ENCODE measurements around the gene MIGA2. TPM values are rescaled to one million over a fixed set of nuclear protein-coding genes. Genes with fewer than 3 reads are reported as not detected.

The MIGA2 gene
- total RNA-seq, 2 experiments from 2014 or later, result 34.6 to 35.8 TPM

- no peak for TF ChIP-seq CTCF (IDR thresholded peaks at IDR 0.05)
- no peak for ATAC-seq
- CTCF ChIA-PET, result no interaction called here
- intact Hi-C loops (cut with micrococcal nuclease), result no loop called here
- POLR2A ChIA-PET, result interaction anchor here (0.7 to 1.6 kb wide), 3 partner anchors 15 to 25 kb away, joined by 3 to 4 read pairs (median 3); partner anchors contain the start of gene CRAT
- DNase-seq, result no peak
- Mint-ChIP-seq H3K4me3 (no peak overlapping the region), H3K4me1 (ENCODE audit: low read depth) (no peaks in the 10 kb centered on the region), H3K9me3 (no peaks in the 10 kb centered on the region), H3K27ac (no peak overlapping the region), H3K36me3 (ENCODE audit: low read depth) (peaks cover 4% of the 10 kb centered on the region), H3K27me3 (no peaks in the 10 kb centered on the region)
Observed at GRCh38 chr9:129094387-129095169, 58.2 kb downstream of the MIGA2 start.

DNA sequence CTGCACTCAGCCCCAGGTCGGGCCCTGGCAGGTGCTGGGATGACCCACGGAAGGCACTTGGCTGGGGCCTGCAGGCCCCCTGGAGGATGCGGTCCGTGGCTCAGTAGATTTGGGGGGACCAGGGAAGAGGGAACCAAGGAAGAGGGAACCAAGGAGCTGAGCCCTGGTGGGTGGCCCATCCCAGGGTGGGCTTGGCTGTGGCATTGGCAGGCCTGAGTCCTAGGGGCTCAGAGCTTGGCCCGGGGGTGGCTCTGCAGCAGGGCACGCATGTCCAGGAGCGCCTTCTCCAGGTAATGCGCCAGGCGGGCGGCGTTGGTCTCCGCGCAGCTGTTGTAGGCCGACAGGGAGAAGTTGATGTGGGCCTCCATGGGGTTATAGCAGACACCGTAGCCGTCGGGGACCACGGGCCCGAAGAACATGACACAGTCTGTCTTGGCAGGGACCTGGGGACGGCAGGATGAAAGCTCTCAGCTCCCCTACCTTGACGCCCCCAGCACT is 58.8 kb downstream of the MIGA2 start:
- no peak overlapping the region for H3K27ac Mint-ChIP-seq
- H3K27me3 Mint-ChIP-seq, result no peaks in the 10 kb centered on the region
- DNase-seq (no peak), ATAC-seq (no peak)
- no peak overlapping the region for H3K4me3 Mint-ChIP-seq
- POLR2A ChIA-PET, result interaction anchor here (0.7 to 1.6 kb wide), 4 partner anchors 14 to 26 kb away, joined by 3 to 4 read pairs (median 4); partner anchors contain the start of genes CRAT and DOLPP1
- no peaks in the 10 kb centered on the region for H3K9me3 Mint-ChIP-seq
- no peaks in the 10 kb centered on the region for H3K4me1 Mint-ChIP-seq (ENCODE audit: low read depth)
- CTCF ChIA-PET, result interaction anchor here (0.7 kb wide), 1 partner anchor 36 kb away, joined by 4 read pairs; no protein-coding TSS in a partner anchor
- no peak for TF ChIP-seq CTCF (IDR thresholded peaks at IDR 0.05)
- intact Hi-C loops (cut with micrococcal nuclease), result no loop called here
- H3K36me3 Mint-ChIP-seq (ENCODE audit: low read depth), result peaks cover 2% of the 10 kb centered on the region

DNA sequence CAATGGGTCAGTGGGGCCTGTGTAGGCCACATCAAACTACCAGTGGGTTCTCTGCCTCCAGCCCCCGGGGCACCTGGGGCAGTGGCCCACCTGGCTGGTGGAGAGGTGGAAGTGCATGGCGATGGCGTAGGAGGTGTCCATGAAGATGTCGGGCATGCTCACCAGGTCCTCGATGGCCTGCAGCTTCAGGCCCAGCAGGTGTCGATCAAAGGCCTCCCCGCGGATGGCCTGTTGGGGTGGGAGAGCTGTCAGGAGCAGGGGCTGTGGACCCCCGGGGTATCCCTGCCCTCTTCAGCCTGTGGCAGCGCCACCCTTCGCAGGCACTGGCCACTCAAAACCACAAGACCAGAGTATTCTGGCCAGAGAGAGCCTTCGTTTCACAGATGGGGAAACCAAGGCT is 59.5 kb downstream of the MIGA2 start:
- POLR2A ChIA-PET, result interaction anchor here (1.3 to 1.6 kb wide), 2 partner anchors 15 to 27 kb away, joined by 4 read pairs; partner anchors contain the start of gene DOLPP1
- no peaks in the 10 kb centered on the region for H3K4me1 Mint-ChIP-seq (ENCODE audit: low read depth)
- no peaks in the 10 kb centered on the region for H3K27me3 Mint-ChIP-seq
- ATAC-seq (no peak), DNase-seq (no peak)
- CTCF ChIA-PET, result interaction anchor here (0.7 kb wide), 1 partner anchor 36 kb away, joined by 4 read pairs; no protein-coding TSS in a partner anchor
- intact Hi-C loops (cut with micrococcal nuclease), result no loop called here
- H3K36me3 Mint-ChIP-seq (ENCODE audit: low read depth), result no peaks in the 10 kb centered on the region
- H3K9me3 Mint-ChIP-seq, result no peaks in the 10 kb centered on the region
- H3K4me3 Mint-ChIP-seq, result no peak overlapping the region
- no peak for TF ChIP-seq CTCF (IDR thresholded peaks at IDR 0.05)
- H3K27ac Mint-ChIP-seq, result no peak overlapping the region

DNA sequence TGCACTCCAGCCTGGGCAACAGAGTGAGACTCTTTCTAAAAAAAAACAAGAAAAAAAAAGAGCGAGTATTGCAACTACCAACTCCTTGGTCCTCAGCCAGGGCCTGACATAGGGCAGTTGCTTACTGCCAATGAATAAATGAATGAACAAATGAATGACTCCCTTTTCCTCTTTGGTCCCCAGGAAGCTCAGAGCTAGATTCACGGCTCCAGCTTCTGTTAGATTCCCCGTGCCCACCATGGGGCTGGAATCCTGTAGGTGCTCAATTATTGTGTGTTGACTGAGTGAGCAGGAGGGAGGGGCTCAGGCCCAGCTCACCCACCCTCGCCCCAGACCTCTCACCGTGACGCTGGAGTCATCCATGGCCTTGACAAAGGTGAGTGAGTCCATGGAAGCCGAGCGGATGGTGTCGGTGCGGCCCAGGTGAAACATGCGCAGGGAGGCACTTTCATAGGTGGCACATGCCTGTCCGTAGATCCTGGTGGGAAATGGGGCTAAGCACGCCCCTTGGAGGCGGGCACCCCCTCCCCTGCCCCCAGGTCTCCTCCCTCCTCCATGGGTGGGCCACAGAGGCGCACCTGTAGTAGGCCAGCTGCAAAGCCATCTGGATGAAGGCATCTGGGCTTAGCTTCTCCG is 61.4 kb downstream of the MIGA2 start:
- Mint-ChIP-seq H3K36me3 (ENCODE audit: low read depth) (no peaks in the 10 kb centered on the region), H3K9me3 (no peaks in the 10 kb centered on the region), H3K27me3 (no peaks in the 10 kb centered on the region), H3K27ac (no peak overlapping the region), H3K4me1 (ENCODE audit: low read depth) (no peaks in the 10 kb centered on the region), H3K4me3 (no peak overlapping the region)
- TF ChIP-seq CTCF (IDR thresholded peaks at IDR 0.05), result no peak
- intact Hi-C loops (cut with micrococcal nuclease), result no loop called here
- CTCF ChIA-PET, result interaction anchor here (0.8 kb wide), 1 partner anchor 11 kb away, joined by 3 read pairs; no protein-coding TSS in a partner anchor
- POLR2A ChIA-PET, result interaction anchor here (1.2 to 1.8 kb wide), 2 partner anchors 10 to 16 kb away, joined by 4 to 6 read pairs; no protein-coding TSS in a partner anchor
- ATAC-seq, result no peak
- no peak for DNase-seq
